ENCODE data around the gene FRYL. TPM values are rescaled to one million over a fixed set of nuclear protein-coding genes. Genes with fewer than 3 reads are reported as not detected.

The FRYL gene
- polyA plus RNA-seq, 2 donors: 8.9 to 12.8 TPM

DNA sequence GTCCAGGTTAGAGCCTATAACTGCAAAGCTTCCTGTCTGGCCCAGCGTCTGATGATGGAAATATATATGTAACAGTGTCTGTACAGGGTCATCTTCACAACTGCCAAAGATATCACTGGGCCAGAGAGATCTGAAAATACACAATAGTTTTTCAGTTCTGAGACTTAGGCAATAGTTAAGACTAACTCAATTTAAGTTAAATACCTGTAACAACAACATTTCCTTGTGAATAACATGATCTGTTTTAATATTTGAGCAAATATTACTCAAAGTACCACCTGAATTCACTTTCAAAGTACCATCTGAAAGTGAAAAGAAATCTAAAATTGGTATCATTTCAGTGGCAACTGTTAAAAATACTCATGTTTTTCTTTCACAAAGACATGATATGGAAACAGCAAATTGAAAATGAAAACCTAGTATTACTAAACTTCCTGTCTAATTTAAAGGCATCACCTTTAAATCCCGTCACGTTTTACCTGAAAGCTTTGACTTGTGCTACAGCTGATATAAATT is 280.5 kb downstream of the FRYL start:
- Histone ChIP-seq H3K27me3 (ENCODE audit: control insufficient read depth in 1 of 2, insufficient read depth in 2 of 2, low read length in 2 of 2) (no peaks in the 10 kb centered on the region), H3K27ac (ENCODE audit: low read depth in 2 of 2, low read length in 1 of 2) (no peak overlapping the region), H3K9me3 (ENCODE audit: control insufficient read depth in 2 of 2, insufficient read depth in 1 of 2, low read depth in 1 of 2, low read length in 1 of 2) (no peaks in the 10 kb centered on the region), H3K36me3 (ENCODE audit: control insufficient read depth in 2 of 2, insufficient read depth in 2 of 2, low read length in 1 of 2) (peaks cover 0 to 2% of the 10 kb centered on the region in 2 donors), H3K4me1 (ENCODE audit: control insufficient read depth in 2 of 2, insufficient read depth in 2 of 2, low read length in 1 of 2) (no peaks in the 10 kb centered on the region), H3K4me3 (ENCODE audit: low read depth in 1 of 2, low read length in 2 of 2) (no peak overlapping the region)
- WGBS, 2 donors: 78 to 83% methylated on average over 3 of the region's 3 CpGs

- Histone ChIP-seq H3K4me1 (ENCODE audit: control insufficient read depth in 2 of 2, insufficient read depth in 2 of 2, low read length in 1 of 2) (no peaks in the 10 kb centered on the region), H3K27ac (ENCODE audit: low read depth in 2 of 2, low read length in 1 of 2) (no peak overlapping the region), H3K9me3 (ENCODE audit: control insufficient read depth in 2 of 2, insufficient read depth in 1 of 2, low read depth in 1 of 2, low read length in 1 of 2) (no peaks in the 10 kb centered on the region), H3K4me3 (ENCODE audit: low read depth in 1 of 2, low read length in 2 of 2) (no peak overlapping the region), H3K36me3 (ENCODE audit: control insufficient read depth in 2 of 2, insufficient read depth in 2 of 2, low read length in 1 of 2) (peaks cover 0 to 2% of the 10 kb centered on the region in 2 donors), H3K27me3 (ENCODE audit: control insufficient read depth in 1 of 2, insufficient read depth in 2 of 2, low read length in 2 of 2) (no peaks in the 10 kb centered on the region)
- 92 to 94% methylated on average over 4 of the region's 4 CpGs for WGBS, 2 donors
Observed at GRCh38 chr4:48498895-48499294, 281.2 kb downstream of the FRYL start.

GRCh38 chr4:48495941-48496340 is 284.1 kb downstream of the FRYL start:
- no peak overlapping the region for H3K4me3 ChIP-seq (ENCODE audit: low read depth in 1 of 2, low read length in 2 of 2)
- H3K9me3 ChIP-seq (ENCODE audit: control insufficient read depth in 2 of 2, insufficient read depth in 1 of 2, low read depth in 1 of 2, low read length in 1 of 2): peaks cover 1 to 2% of the 10 kb centered on the region in 2 donors
- WGBS, 2 donors: 91 to 99% methylated on average over 2 of the region's 2 CpGs
- H3K4me1 ChIP-seq (ENCODE audit: control insufficient read depth in 2 of 2, insufficient read depth in 2 of 2, low read length in 1 of 2): peaks cover 0 to 4% of the 10 kb centered on the region in 2 donors
- no peak overlapping the region for H3K27ac ChIP-seq (ENCODE audit: low read depth in 2 of 2, low read length in 1 of 2)
- peaks cover 0 to 2% of the 10 kb centered on the region in 2 donors for H3K36me3 ChIP-seq (ENCODE audit: control insufficient read depth in 2 of 2, insufficient read depth in 2 of 2, low read length in 1 of 2)
- H3K27me3 ChIP-seq (ENCODE audit: control insufficient read depth in 1 of 2, insufficient read depth in 2 of 2, low read length in 2 of 2): no peaks in the 10 kb centered on the region

DNA sequence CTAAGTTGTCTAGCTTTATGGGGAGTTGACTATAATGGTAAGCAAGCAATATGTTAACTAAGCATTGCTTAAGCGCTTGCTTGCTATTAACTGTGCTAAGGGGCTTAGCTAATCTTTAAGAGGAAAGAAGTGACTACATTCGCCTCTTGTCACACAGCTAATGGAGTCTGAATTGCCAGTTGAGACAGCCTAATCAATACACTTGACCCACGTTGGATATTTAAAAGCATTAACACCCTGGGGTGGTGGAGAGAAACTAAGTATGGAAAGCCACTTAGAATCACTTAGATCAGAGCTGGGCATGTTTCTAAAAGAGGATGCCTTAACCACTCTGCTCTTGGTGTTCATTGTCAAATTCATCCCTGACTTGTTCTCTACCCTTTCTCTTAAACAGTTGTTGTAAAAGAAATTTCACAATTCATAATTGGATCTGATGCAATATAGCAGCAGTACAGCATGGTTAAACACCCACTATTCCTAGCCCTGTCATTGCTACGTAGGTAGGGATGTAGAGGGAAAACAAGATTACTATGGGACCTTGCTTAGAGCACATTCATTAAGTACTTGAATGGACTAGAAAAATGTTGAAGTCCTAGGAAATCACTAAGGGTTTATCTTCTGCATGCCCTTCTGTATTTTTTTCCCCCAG is 286.5 kb downstream of the FRYL start:
- Histone ChIP-seq H3K4me1 (ENCODE audit: control insufficient read depth in 2 of 2, insufficient read depth in 2 of 2, low read length in 1 of 2) (peaks cover 4 to 6% of the 10 kb centered on the region in 2 donors), H3K27me3 (ENCODE audit: control insufficient read depth in 1 of 2, insufficient read depth in 2 of 2, low read length in 2 of 2) (peaks cover 0 to 9% of the 10 kb centered on the region in 2 donors), H3K4me3 (ENCODE audit: low read depth in 1 of 2, low read length in 2 of 2) (no peak overlapping the region), H3K27ac (ENCODE audit: low read depth in 2 of 2, low read length in 1 of 2) (no peak overlapping the region), H3K9me3 (ENCODE audit: control insufficient read depth in 2 of 2, insufficient read depth in 1 of 2, low read depth in 1 of 2, low read length in 1 of 2) (peaks cover 5 to 6% of the 10 kb centered on the region in 2 donors), H3K36me3 (ENCODE audit: control insufficient read depth in 2 of 2, insufficient read depth in 2 of 2, low read length in 1 of 2) (no peaks in the 10 kb centered on the region)
- WGBS, 2 donors: 81 to 87% methylated on average over 4 of the region's 4 CpGs

GRCh38 chr4:48491514-48492176 is 288.4 kb downstream of the FRYL start:
- Histone ChIP-seq H3K27me3 (ENCODE audit: control insufficient read depth in 1 of 2, insufficient read depth in 2 of 2, low read length in 2 of 2) (peaks cover 0 to 9% of the 10 kb centered on the region in 2 donors), H3K4me3 (ENCODE audit: low read depth in 1 of 2, low read length in 2 of 2) (no peak overlapping the region), H3K4me1 (ENCODE audit: control insufficient read depth in 2 of 2, insufficient read depth in 2 of 2, low read length in 1 of 2) (peaks cover 4 to 6% of the 10 kb centered on the region in 2 donors), H3K27ac (ENCODE audit: low read depth in 2 of 2, low read length in 1 of 2) (no peak overlapping the region), H3K36me3 (ENCODE audit: control insufficient read depth in 2 of 2, insufficient read depth in 2 of 2, low read length in 1 of 2) (no peaks in the 10 kb centered on the region), H3K9me3 (ENCODE audit: control insufficient read depth in 2 of 2, insufficient read depth in 1 of 2, low read depth in 1 of 2, low read length in 1 of 2) (peaks cover 5 to 6% of the 10 kb centered on the region in 2 donors)
- 73 to 74% methylated on average over 23 of the region's 23 CpGs for WGBS, 2 donors

DNA sequence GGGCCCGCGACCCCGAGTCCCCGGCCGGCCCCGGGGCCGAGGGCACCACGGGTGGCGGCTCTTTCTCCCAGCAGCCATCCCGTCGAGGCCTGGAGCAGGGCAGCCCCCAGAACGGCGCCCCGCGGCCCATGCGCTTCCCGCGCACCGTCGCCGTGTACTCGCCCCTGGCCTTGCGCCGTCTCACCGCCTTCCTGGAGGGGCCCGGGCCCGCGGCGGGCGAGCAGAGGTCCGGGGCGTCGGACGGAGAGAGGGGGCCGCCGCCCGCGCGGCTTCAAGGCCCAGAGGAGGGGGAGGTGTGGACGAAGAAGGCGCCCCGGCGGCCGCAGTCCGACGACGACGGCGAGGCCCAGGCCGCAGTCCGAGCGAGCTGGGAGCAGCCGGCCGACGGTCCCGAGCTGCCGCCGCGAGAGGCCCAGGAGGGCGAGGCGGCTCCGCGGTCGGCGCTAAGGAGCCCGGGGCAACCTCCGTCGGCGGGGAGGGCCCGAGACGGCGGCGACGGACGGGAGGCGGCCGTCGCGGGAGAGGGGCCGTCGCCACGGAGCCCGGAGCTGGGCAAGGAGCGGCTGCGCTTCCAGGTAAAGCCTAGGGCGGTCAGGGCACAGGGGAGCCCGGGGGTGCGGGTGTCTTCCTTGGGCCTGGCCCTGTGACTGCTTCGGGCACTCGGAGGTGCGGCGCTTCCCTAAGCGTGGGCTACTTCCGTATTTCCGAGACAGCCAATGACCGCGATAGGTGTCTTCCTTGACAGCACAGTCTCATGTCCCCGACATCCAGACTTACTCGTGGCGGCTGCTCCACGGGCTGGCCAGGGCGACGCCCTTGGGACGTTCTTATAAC is 289.2 kb downstream of the FRYL start:
- H3K4me3 ChIP-seq (ENCODE audit: low read depth in 1 of 2, low read length in 2 of 2): peak overlapping the region; percentile 24 to 53
- H3K27me3 ChIP-seq (ENCODE audit: control insufficient read depth in 1 of 2, insufficient read depth in 2 of 2, low read length in 2 of 2): peaks cover 0 to 9% of the 10 kb centered on the region in 2 donors
- peaks cover 4 to 6% of the 10 kb centered on the region in 2 donors for H3K4me1 ChIP-seq (ENCODE audit: control insufficient read depth in 2 of 2, insufficient read depth in 2 of 2, low read length in 1 of 2)
- no peaks in the 10 kb centered on the region for H3K36me3 ChIP-seq (ENCODE audit: control insufficient read depth in 2 of 2, insufficient read depth in 2 of 2, low read length in 1 of 2)
- peaks cover 5 to 6% of the 10 kb centered on the region in 2 donors for H3K9me3 ChIP-seq (ENCODE audit: control insufficient read depth in 2 of 2, insufficient read depth in 1 of 2, low read depth in 1 of 2, low read length in 1 of 2)
- H3K27ac ChIP-seq (ENCODE audit: low read depth in 2 of 2, low read length in 1 of 2): no peak overlapping the region
- 16 to 27% methylated on average over 79 to 104 of the region's 104 CpGs for WGBS, 2 donors

DNA sequence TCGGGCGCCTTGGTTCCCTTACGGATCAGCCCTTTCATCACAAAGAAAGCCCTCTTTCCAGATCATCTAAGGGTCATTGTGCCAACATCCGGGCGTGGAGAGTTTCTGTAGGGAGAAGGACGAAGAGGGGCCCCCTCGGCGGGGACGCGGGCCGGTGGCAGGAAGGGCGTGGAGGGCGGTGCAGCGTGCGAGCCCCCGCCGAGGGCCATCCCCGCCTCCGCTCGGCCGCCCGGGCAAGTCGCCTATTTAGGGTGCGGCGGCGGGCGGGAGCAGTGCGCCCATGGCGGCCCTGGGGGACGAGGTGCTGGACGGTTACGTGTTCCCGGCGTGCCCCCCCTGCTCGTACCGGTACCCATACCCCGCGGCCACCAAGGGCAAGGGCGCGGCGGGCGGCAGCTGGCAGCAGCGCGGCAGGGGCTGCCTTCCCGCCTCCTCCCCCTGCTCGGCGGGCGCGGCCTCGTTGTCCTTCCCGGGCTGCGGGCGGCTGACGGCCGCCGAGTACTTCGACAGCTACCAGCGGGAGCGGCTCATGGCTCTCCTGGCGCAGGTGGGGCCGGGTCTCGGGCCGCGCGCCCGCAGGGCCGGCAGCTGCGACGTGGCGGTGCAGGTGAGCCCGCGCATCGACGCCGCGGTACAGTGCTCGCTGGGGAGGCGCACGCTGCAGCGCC is 289.9 kb downstream of the FRYL start, which contains the start of gene ZAR1:
TSS of gene ZAR1 (plus strand) at position 241 of the 668 bp plus-strand sequence. CDS start at position 281, 40 bp downstream.
- H3K27me3 ChIP-seq (ENCODE audit: control insufficient read depth in 1 of 2, insufficient read depth in 2 of 2, low read length in 2 of 2): peaks cover 0 to 9% of the 10 kb centered on the region in 2 donors
- peaks cover 4 to 6% of the 10 kb centered on the region in 2 donors for H3K4me1 ChIP-seq (ENCODE audit: control insufficient read depth in 2 of 2, insufficient read depth in 2 of 2, low read length in 1 of 2)
- 6 to 7% methylated on average over 29 to 80 of the region's 80 CpGs for whole genome bisulfite sequencing, 2 donors
- H3K36me3 ChIP-seq (ENCODE audit: control insufficient read depth in 2 of 2, insufficient read depth in 2 of 2, low read length in 1 of 2): no peaks in the 10 kb centered on the region
- H3K27ac ChIP-seq (ENCODE audit: low read depth in 2 of 2, low read length in 1 of 2): no peak within 1 kb of the TSS
- H3K9me3 ChIP-seq (ENCODE audit: control insufficient read depth in 2 of 2, insufficient read depth in 1 of 2, low read depth in 1 of 2, low read length in 1 of 2): peaks cover 5 to 6% of the 10 kb centered on the region in 2 donors
- peak within 1 kb of the TSS; percentile 24 to 53 for H3K4me3 ChIP-seq (ENCODE audit: low read depth in 1 of 2, low read length in 2 of 2)

- H3K9me3 ChIP-seq (ENCODE audit: control insufficient read depth in 2 of 2, insufficient read depth in 1 of 2, low read depth in 1 of 2, low read length in 1 of 2): peaks cover 6 to 7% of the 10 kb centered on the region in 2 donors
- WGBS, 2 donors: 22 to 25% methylated on average over 14 of the region's 14 CpGs
- peaks cover 4 to 6% of the 10 kb centered on the region in 2 donors for H3K4me1 ChIP-seq (ENCODE audit: control insufficient read depth in 2 of 2, insufficient read depth in 2 of 2, low read length in 1 of 2)
- peaks cover 0 to 13% of the 10 kb centered on the region in 2 donors for H3K27me3 ChIP-seq (ENCODE audit: control insufficient read depth in 1 of 2, insufficient read depth in 2 of 2, low read length in 2 of 2)
- peak overlapping the region in 1 of 2 donors; percentile 53 for H3K4me3 ChIP-seq (ENCODE audit: low read depth in 1 of 2, low read length in 2 of 2)
- H3K36me3 ChIP-seq (ENCODE audit: control insufficient read depth in 2 of 2, insufficient read depth in 2 of 2, low read length in 1 of 2): no peaks in the 10 kb centered on the region
- no peak overlapping the region for H3K27ac ChIP-seq (ENCODE audit: low read depth in 2 of 2, low read length in 1 of 2)
Observed at GRCh38 chr4:48489683-48490011, 290.4 kb downstream of the FRYL start.
